Stimulated activated naive CD4-positive, alpha-beta T cell treated with Interleukin-2 at 50 U/mL for 16 hours (primary cell): ENCODE data around the gene RRH.
A peak's percentile ranks its signal among the peaks of the same experiment; 100 is the strongest.
"Not testable (repeated sequence)": the region's sequence is repeated elsewhere in the genome, so short reads cannot be mapped to it uniquely, and the experiment has no call there.

Experiments
- DNase-seq: peaks from one replicate; lab custom pipeline; 2025; lab: John Stamatoyannopoulos, UW

RRH gene

GRCh38 chr4:109827672-109828071, at the start of gene RRH:
Gene RRH, plus strand, starts transcription at chr4:109827972. Its CDS starts 56 bp downstream, at chr4:109828028.
- DNase-seq = no peak

GRCh38 chr4:109782092-109782491, 45.7 kb upstream of the RRH start:
- not testable (repeated sequence) for DNase-seq

GRCh38 chr4:109786846-109787245, 40.9 kb upstream of the RRH start:
- DNase-seq = no peak

- DNase-seq = no peak
Observed at GRCh38 chr4:109787807-109788206, 40.0 kb upstream of the RRH start.

- no peak for DNase-seq
Observed at GRCh38 chr4:109795059-109795458, 32.7 kb upstream of the RRH start.

GRCh38 chr4:109798866-109799265, 28.9 kb upstream of the RRH start:
- DNase-seq = no peak

- DNase-seq = no peak
Observed at GRCh38 chr4:109801099-109801789, 26.5 kb upstream of the RRH start.

GRCh38 chr4:109801895-109802319, 25.9 kb upstream of the RRH start, which contains the start of gene CFI:
Gene CFI, minus strand, starts transcription at chr4:109801999. Its CDS starts 28 bp downstream, at chr4:109801971.
- DNase-seq = no peak

GRCh38 chr4:109803924-109804571, 23.7 kb upstream of the RRH start:
- no peak for DNase-seq

GRCh38 chr4:109809655-109810054, 18.1 kb upstream of the RRH start:
- no peak for DNase-seq

GRCh38 chr4:109810552-109811387, 17.0 kb upstream of the RRH start:
- no peak for DNase-seq

- DNase-seq = no peak
Observed at GRCh38 chr4:109811707-109812106, 16.1 kb upstream of the RRH start.

- DNase-seq = peak; percentile 89
Observed at GRCh38 chr4:109815151-109816081, 12.4 kb upstream of the RRH start, which contains the start of gene GAR1. Gene GAR1, plus strand, starts transcription at chr4:109815762. Its CDS starts 403 bp downstream, at chr4:109816165.

- DNase-seq = peak; percentile 27
Observed at GRCh38 chr4:109816082-109816442, 11.7 kb upstream of the RRH start.

GRCh38 chr4:109816894-109817293, 10.9 kb upstream of the RRH start:
- DNase-seq = no peak

GRCh38 chr4:109818268-109818667, 9.5 kb upstream of the RRH start:
- DNase-seq = no peak

GRCh38 chr4:109820563-109820962, 7.2 kb upstream of the RRH start:
- DNase-seq = no peak

- no peak for DNase-seq
Observed at GRCh38 chr4:109821185-109821584, 6.6 kb upstream of the RRH start.

GRCh38 chr4:109826719-109827118, 1.1 kb upstream of the RRH start:
- DNase-seq = no peak

GRCh38 chr4:109833756-109834155, 6.0 kb downstream of the RRH start:
- DNase-seq = no peak

GRCh38 chr4:109836985-109837384, 9.2 kb downstream of the RRH start:
- DNase-seq = no peak
